Skeletal muscle satellite cell (primary cell): ENCODE results near the gene GNAT1.
A peak's percentile ranks its signal among the peaks of the same experiment; 100 is the strongest.

Source experiments
- H3K27me3 ChIP-seq: 2 replicates; pipeline ENCODE4 v1.7.0; 2013; ENCODE audit warnings: low read length; ENCODE audit not compliant: control insufficient read depth, insufficient read depth
- H3K36me3 ChIP-seq: 2 replicates; pipeline ENCODE4 v1.7.0; 2013; ENCODE audit warnings: mild to moderate bottlenecking, control low read depth, low read length; ENCODE audit not compliant: insufficient read depth
- H3K4me1 ChIP-seq: 2 replicates; pipeline ENCODE4 v1.7.0; 2013; ENCODE audit warnings: low read length; ENCODE audit not compliant: control insufficient read depth, insufficient read depth
- H3K4me2 ChIP-seq: 2 replicates; pipeline ENCODE4 v1.7.0; 2013; ENCODE audit warnings: mild to moderate bottlenecking, low read length
- H3K4me3 ChIP-seq: 2 replicates; pipeline ENCODE4 v1.7.0; 2013; ENCODE audit warnings: low read length
- H3K9ac ChIP-seq: 2 replicates; pipeline ENCODE4 v1.7.0; 2013; ENCODE audit warnings: mild to moderate bottlenecking, low read depth, low read length, moderate library complexity
- H3K9me3 ChIP-seq: replicated peaks from 2 replicates; pipeline ENCODE4 v1.7.0; 2013; ENCODE audit warnings: mild to moderate bottlenecking, control low read depth, low read length

Gene GNAT1

GRCh38 chr3:50230794-50231125 lies 39.4 kb downstream of the GNAT1 start:
- no peak overlapping the region for H3K9ac ChIP-seq
- no peak overlapping the region for H3K4me3 ChIP-seq
- H3K4me1 ChIP-seq = peaks cover 23% of the 10 kb centered on the region
- H3K9me3 ChIP-seq = no peaks in the 10 kb centered on the region
- H3K4me2 ChIP-seq = no peak overlapping the region
- no peaks in the 10 kb centered on the region for H3K36me3 ChIP-seq
- H3K27me3 ChIP-seq = no peaks in the 10 kb centered on the region

DNA sequence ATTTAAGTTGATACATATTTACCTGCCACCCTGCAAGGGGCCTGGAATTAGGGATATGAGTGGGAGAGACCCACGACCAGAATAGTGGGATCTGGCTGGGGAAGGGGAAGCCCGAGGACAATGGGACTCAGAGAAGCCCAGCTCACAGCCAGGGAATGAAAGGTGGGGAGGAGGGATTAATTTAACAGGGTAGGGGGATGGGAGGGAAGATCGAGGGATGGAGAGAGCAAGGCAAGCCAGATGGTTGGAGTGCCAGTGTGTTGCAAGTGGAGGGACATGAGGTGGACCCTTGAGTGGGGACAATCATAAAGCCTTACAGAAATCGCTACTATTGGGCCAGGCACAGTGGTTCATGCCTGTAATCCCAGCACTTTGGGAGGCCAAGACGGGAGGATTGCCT lies 40.2 kb downstream of the GNAT1 start:
- Histone ChIP-seq H3K27me3 (no peaks in the 10 kb centered on the region), H3K36me3 (no peaks in the 10 kb centered on the region), H3K4me1 (peaks cover 20% of the 10 kb centered on the region), H3K4me3 (no peak overlapping the region), H3K9ac (no peak overlapping the region), H3K4me2 (no peak overlapping the region), H3K9me3 (no peaks in the 10 kb centered on the region)

DNA sequence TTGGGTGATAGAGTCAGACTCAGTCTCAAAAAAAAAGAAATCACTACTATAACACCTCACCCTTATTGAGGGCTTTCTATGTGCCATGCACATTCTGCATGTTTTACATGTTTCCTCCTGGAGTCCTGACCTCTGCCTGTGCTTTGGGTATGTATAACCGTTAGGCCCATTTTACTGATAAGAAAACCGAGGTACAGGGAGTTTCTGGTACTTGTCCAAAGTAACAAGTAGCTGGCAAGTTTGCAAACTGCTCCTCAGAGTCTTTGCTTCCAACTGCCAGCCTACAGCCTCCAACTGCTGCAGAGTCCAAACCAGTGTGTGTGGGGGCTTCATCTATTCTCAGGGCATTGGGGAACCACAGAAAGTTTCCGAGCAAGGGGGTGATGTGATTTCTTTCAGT lies 40.9 kb downstream of the GNAT1 start:
- Histone ChIP-seq H3K4me3 (no peak overlapping the region), H3K9ac (no peak overlapping the region), H3K9me3 (no peaks in the 10 kb centered on the region), H3K4me1 (peaks cover 14% of the 10 kb centered on the region), H3K27me3 (no peaks in the 10 kb centered on the region), H3K4me2 (no peak overlapping the region), H3K36me3 (no peaks in the 10 kb centered on the region)

- Histone ChIP-seq H3K27me3 (no peaks in the 10 kb centered on the region), H3K4me2 (no peak overlapping the region), H3K36me3 (no peaks in the 10 kb centered on the region), H3K9ac (no peak overlapping the region), H3K4me1 (peaks cover 9% of the 10 kb centered on the region), H3K4me3 (no peak overlapping the region), H3K9me3 (no peaks in the 10 kb centered on the region)
These were observed 41.8 kb downstream of the GNAT1 start for GRCh38 chr3:50233176-50233575.

- Histone ChIP-seq H3K4me1 (peaks cover 18% of the 10 kb centered on the region), H3K4me2 (peak within 1 kb of the TSS; percentile 98), H3K9ac (peak within 1 kb of the TSS; percentile 92), H3K4me3 (peak within 1 kb of the TSS; percentile 82), H3K9me3 (no peaks in the 10 kb centered on the region), H3K36me3 (peaks cover 12% of the 10 kb centered on the region), H3K27me3 (no peaks in the 10 kb centered on the region)
These were observed 44.5 kb downstream of the GNAT1 start, which contains the start of gene GNAI2 for GRCh38 chr3:50235716-50236483. Gene GNAI2, plus strand, starts transcription at chr3:50236204. Its CDS starts 132 bp downstream, at chr3:50236336.

DNA sequence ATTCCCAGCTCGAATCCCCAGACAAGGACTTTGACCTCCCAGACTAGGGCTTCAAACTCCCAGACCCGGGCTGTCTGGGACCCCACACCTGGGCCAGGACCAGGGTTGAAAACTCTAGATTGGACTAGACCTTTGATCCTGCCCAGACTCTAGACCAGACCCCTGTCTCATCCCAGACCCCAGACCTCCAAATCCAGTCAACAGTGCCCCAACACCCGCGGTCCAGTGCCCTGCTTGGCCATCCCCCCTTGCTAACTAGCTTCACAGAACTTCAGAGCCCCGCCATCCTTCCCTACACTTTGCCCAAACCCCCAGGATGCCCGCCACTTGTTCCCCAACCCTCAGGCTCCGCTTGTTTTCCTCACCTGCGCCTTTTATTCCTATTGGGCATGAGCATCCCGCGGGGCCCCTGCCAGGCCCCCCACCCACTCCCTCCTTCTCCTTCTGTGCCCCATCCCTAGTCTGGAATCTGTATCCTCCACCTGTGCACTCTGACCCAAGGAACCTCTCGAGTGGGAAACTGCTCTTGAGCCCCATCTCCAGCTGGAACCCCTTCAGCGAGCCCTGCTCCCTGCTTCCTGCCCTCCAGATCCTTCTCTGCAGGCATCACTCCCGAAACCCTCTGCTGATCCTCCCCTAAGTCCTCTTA lies 45.2 kb downstream of the GNAT1 start:
- peak overlapping the region; percentile 98 for H3K4me2 ChIP-seq
- H3K27me3 ChIP-seq = no peaks in the 10 kb centered on the region
- H3K4me3 ChIP-seq = peak overlapping the region; percentile 82
- peaks cover 23% of the 10 kb centered on the region for H3K4me1 ChIP-seq
- peaks cover 12% of the 10 kb centered on the region for H3K36me3 ChIP-seq
- peak overlapping the region; percentile 92 for H3K9ac ChIP-seq
- no peaks in the 10 kb centered on the region for H3K9me3 ChIP-seq

GRCh38 chr3:50237133-50237651 lies 45.8 kb downstream of the GNAT1 start:
- Histone ChIP-seq H3K9me3 (no peaks in the 10 kb centered on the region), H3K4me2 (peak overlapping the region; percentile 98), H3K36me3 (peaks cover 14% of the 10 kb centered on the region), H3K9ac (peak overlapping the region; percentile 92), H3K27me3 (no peaks in the 10 kb centered on the region), H3K4me1 (peaks cover 28% of the 10 kb centered on the region), H3K4me3 (peak overlapping the region; percentile 82)

- H3K27me3 ChIP-seq = no peaks in the 10 kb centered on the region
- H3K4me2 ChIP-seq = peak overlapping the region; percentile 98
- H3K9me3 ChIP-seq = no peaks in the 10 kb centered on the region
- H3K4me1 ChIP-seq = peaks cover 36% of the 10 kb centered on the region
- H3K9ac ChIP-seq = peak overlapping the region; percentile 92
- H3K4me3 ChIP-seq = peak overlapping the region; percentile 82
- H3K36me3 ChIP-seq = peaks cover 14% of the 10 kb centered on the region
These were observed 46.5 kb downstream of the GNAT1 start for GRCh38 chr3:50237754-50238548.

DNA sequence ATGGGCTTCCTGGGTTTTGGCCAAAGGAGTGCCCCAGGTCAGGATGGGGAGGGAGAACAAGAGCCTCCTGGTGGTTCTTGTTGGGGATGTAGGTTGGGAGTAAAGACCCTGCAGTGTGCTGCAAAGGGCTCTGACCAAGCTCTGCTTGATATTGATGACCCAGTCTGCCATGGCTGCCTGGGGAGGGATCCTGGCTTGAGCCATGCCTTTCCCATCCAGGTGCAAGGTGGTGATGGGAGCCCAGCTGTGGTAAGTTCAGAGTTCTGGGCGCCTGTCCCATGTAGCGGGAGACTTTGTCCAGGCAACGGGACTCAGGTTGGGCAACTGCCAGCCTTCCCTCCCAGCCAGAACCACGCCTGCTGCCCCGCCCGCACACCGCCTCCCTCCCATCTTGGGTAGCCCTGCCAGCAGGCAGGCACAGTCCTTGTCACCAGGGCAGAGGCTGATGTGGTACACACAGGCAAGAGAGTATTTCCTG lies 47.2 kb downstream of the GNAT1 start:
- peaks cover 42% of the 10 kb centered on the region for H3K4me1 ChIP-seq

DNA sequence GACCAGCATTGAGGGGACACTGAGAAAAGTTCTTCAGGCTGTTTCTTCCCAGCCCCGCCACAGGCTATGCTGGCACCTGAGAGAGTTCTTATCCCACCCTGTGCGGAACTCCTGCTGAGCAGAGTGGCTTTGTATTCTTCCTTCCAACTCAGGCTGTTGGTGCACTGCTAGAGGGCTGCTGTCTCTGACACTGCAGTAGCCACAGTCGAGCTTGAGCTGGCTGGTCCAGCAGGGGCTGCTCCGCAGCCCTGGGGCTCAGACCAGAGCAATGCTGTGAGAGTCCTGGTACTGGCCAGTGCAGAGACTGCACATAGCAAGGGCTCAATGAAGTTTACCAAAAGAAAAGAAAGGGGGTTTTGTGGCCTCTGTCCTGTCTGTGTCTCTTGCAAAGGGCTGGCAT lies 48.2 kb downstream of the GNAT1 start:
- Histone ChIP-seq H3K4me1 (peaks cover 48% of the 10 kb centered on the region), H3K4me2 (peak overlapping the region; percentile 14), H3K27me3 (no peaks in the 10 kb centered on the region), H3K9ac (no peak overlapping the region), H3K4me3 (no peak overlapping the region), H3K36me3 (peaks cover 22% of the 10 kb centered on the region), H3K9me3 (no peaks in the 10 kb centered on the region)

More for the DNA sequence above, 47.2 kb downstream of the GNAT1 start:
- Histone ChIP-seq H3K27me3 (no peaks in the 10 kb centered on the region), H3K4me2 (peak overlapping the region; percentile 98), H3K4me3 (peak overlapping the region; percentile 82), H3K9ac (peak overlapping the region; percentile 92), H3K9me3 (no peaks in the 10 kb centered on the region), H3K36me3 (peaks cover 17% of the 10 kb centered on the region)

DNA sequence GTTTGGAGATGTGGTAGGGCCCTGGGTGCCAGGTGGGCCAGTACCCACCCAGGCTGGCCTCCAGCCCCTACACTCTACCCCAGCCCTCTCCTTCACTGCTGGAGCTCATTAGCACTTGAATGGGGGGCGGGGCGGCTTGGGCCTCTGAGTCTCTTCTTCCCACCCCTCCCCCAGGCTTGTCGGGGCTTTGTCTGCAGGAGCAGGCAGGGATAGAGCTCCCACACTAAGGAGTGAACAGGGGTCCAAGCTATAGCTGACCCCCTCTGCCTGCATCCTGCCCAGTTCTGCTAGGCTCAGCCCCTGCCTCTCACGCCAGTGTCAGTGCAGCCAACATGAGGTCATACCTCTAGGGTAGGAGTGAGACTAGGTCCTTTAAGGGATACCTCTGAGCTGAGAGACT lies 49.8 kb downstream of the GNAT1 start:
- peak overlapping the region; percentile 8 for H3K9ac ChIP-seq
- H3K4me2 ChIP-seq = no peak overlapping the region
- H3K9me3 ChIP-seq = no peaks in the 10 kb centered on the region
- no peak overlapping the region for H3K4me3 ChIP-seq
- peaks cover 25% of the 10 kb centered on the region for H3K36me3 ChIP-seq
- no peaks in the 10 kb centered on the region for H3K27me3 ChIP-seq
- H3K4me1 ChIP-seq = peaks cover 57% of the 10 kb centered on the region
